ENCODE data around the gene CDO1. TPM values are rescaled to one million over a fixed set of nuclear protein-coding genes. Genes with fewer than 3 reads are reported as not detected.

The CDO1 gene
- total and polyA plus RNA-seq, 2 of the 8 experiments (the other 6 are each of a cell fraction or from before 2014, with no cell fraction given) = 26.1 to 29.5 TPM

DNA sequence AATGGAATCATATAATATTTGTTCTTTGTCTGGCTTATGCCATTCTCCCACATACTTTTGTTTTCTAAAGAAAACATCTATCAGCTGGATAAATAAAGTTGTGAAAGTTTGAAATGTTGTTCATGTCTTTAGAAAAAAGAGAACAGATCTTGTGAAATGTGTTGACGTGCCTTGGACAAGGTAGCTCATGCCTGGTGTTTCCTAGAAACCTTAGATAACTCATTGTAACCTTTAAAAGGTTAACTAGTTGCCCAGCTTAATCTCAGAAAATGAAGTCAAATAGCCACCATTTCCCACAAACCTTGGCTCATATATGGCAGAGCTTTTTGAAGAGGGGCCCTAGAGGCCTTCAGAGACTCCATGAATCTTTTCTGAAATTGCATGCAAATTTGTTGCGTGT, 15.3 kb downstream of the CDO1 start:
- Histone ChIP-seq H3K23me2 (ENCODE audit: low read depth, low read length) (no peaks in the 10 kb centered on the region), H3K4me2 (ENCODE audit: insufficient read depth in 1 of 2, low read depth in 2 of 2, low read length in 2 of 2) (no peak overlapping the region), H3K27me3 (replicated peaks in 1 of 4; ENCODE audit: control insufficient read depth in 3 of 4, extremely low read depth in 1 of 4, insufficient read depth in 3 of 4, low read length in 3 of 4) (no peaks in the 10 kb centered on the region), H2AK5ac (ENCODE audit: low read depth, low read length) (no peak overlapping the region), H2BK20ac (ENCODE audit: low read length) (no peak overlapping the region), H3K9me3 (ENCODE audit: insufficient read depth in 2 of 2, low read depth in 1 of 2, low read length in 1 of 2) (no peaks in the 10 kb centered on the region), H3K4ac (replicated peaks; ENCODE audit: insufficient read length, low read depth, low read length) (no peak overlapping the region), H4K91ac (replicated peaks; ENCODE audit: insufficient read length, low read length) (no peak overlapping the region), H3K79me1 (ENCODE audit: low read depth, low read length) (no peaks in the 10 kb centered on the region), H2BK5ac (ENCODE audit: low read depth, low read length) (no peak overlapping the region), H2BK15ac (ENCODE audit: low read length) (no peak overlapping the region), H3K14ac (ENCODE audit: insufficient read length) (no peak overlapping the region), H2BK12ac (ENCODE audit: low read depth, low read length) (no peak overlapping the region), H2AFZ (ENCODE audit: low read length) (no peak overlapping the region), H3K27ac (ENCODE audit: low read depth, low read length) (no peak overlapping the region), H4K20me1 (replicated peaks in 1 of 2; ENCODE audit: control insufficient read depth in 1 of 2, insufficient read depth in 2 of 2, low read length in 2 of 2) (no peaks in the 10 kb centered on the region), H3K79me2 (ENCODE audit: control insufficient read depth in 1 of 2, insufficient read depth in 2 of 2, low read length in 2 of 2) (no peaks in the 10 kb centered on the region), H3K4me3 (ENCODE audit: extremely low read depth in 1 of 4, insufficient read depth in 2 of 4, low read depth in 3 of 4, low read length in 4 of 4) (no peak overlapping the region), H3K4me1 (replicated peaks in 1 of 4; ENCODE audit: control insufficient read depth in 3 of 4, insufficient read depth in 4 of 4, low read length in 3 of 4) (no peaks in the 10 kb centered on the region), H3K9ac (replicated peaks in 1 of 4; ENCODE audit: extremely low read depth in 1 of 4, low read depth in 3 of 4, low read length in 3 of 4) (no peak overlapping the region), H2BK120ac (replicated peaks; ENCODE audit: low read depth, low read length) (no peak overlapping the region), H4K5ac (ENCODE audit: insufficient read length, low read depth, low read length) (no peak overlapping the region), H3K36me3 (ENCODE audit: control insufficient read depth in 2 of 4, insufficient read depth in 4 of 4, low read length in 3 of 4) (peaks cover 0 to 15% (median 0%) of the 10 kb centered on the region in 4 experiments; a peak in 3 of 8 replicates), H3K18ac (ENCODE audit: extremely low read depth, low read length) (no peak overlapping the region), H3K56ac (replicated peaks; ENCODE audit: insufficient read length, low read depth, low read length) (no peak overlapping the region), H4K8ac (ENCODE audit: extremely low read depth, insufficient read depth, low read length) (no peak overlapping the region), H3K23ac (ENCODE audit: insufficient read length) (no peak overlapping the region)
- ChIA-PET CTCF (ENCODE audit: partially characterized antibody) (interaction anchor here (1.9 kb wide), 1 partner anchor 13 kb away, joined by 7 read pairs; no protein-coding TSS in a partner anchor), POLR2A (ENCODE audit: partially characterized antibody) (no interaction called here)
- WGBS, 2 experiments (ENCODE audit: extremely low coverage in 1 of 2, insufficient coverage in 1 of 2, insufficient read length in 1 of 2, insufficient replicate concordance in 2 of 2, low coverage in 1 of 2, low lambda C conversion rate in 2 of 2, missing lambda C conversion rate in 1 of 2) = 94% methylated on average over 2 of the region's 2 CpGs; no CpG with 5 or more reads in 1 of the 2 experiments
- FAIRE-seq (no peak), DNase-seq (ENCODE audit: low read depth in 1 of 2, low spot score in 2 of 2) (no peak)
- no peak for TF ChIP-seq SRF (IDR thresholded peaks at IDR 0.05; ENCODE audit: low read depth, low read length)
